NCI-H1417 (cell line): ENCODE measurements around the gene MAP4K4.

Experiments used
- DNase-seq, 3 experiments: peaks; one replicate each; lab custom pipeline; 2025; lab: John Stamatoyannopoulos, UW

Gene MAP4K4

DNA sequence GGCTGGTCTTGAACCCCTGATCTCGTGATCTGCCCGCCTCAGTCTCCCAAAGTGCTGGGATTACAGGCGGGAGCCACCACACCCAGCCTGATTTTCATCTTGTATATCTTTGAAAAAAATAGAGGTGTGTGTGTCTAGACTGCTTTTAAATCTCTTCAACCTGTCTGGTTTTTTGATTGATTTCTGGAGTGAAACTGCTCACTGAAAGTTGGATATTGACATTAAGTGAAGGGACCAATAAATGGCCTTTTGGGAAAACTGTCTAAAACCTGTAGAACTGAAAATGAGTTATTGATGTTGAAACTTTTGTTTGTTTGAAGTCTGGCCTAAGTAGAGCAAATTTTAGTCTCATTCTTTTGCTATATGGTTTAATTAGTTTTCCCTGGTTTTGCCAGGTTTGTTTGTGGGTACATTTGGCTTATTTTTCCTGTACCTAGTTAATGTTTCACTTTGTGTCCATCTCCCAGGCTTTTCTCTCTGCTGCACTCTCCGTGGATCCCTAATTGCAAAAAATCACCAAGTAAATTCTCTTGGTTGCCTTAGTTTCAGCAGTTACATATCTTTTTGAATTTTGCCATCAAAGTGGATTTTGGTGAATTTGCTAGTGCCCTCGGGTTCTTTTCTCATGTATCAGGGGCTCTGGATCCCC is 144.3 kb downstream of the MAP4K4 start:
- no peak for DNase-seq

DNA sequence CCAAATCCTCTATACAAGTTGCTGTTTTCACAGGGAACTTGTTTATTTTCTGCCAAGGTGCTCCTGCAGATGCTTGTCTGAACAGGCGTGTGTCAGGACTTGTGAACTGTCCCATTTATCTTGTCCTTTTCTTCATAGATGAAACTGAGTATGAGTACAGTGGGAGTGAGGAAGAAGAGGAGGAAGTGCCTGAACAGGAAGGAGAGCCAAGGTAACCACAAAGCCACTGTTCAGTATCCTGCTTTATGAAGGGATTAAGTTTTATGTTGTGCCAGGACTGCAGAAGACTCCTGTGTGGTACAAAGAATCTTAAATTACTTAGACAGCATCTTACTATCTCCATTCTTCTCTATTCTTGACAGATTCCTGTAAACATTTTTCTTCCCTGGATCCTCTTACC is 145.0 kb downstream of the MAP4K4 start:
- DNase-seq: no peak

GRCh38 chr2:101843048-101843447 is 145.5 kb downstream of the MAP4K4 start:
- no peak for DNase-seq

DNA sequence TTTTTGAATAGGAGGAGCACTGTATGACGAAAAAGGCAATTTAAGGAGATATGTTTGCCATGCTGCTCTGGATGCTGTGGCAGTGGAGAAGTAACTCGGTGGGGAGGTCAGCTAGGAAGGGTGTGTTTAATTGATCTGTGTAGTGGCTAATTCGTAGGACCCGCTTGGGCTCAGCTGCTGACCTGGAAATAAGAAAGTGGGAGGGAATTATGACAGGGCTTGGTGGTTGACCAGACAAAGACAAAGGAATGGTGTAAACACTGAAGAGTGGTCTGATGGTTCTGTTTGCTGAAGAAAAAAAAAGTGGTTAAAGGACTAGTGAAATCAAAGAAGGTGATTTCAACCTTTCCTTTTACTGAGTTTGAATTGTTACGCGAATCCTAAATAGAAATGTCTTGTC is 146.0 kb downstream of the MAP4K4 start:
- DNase-seq: no peak

- DNase-seq: no peak
Observed at GRCh38 chr2:101844055-101844635, 146.6 kb downstream of the MAP4K4 start.

- DNase-seq: no peak
Observed at GRCh38 chr2:101846973-101847372, 149.5 kb downstream of the MAP4K4 start.

DNA sequence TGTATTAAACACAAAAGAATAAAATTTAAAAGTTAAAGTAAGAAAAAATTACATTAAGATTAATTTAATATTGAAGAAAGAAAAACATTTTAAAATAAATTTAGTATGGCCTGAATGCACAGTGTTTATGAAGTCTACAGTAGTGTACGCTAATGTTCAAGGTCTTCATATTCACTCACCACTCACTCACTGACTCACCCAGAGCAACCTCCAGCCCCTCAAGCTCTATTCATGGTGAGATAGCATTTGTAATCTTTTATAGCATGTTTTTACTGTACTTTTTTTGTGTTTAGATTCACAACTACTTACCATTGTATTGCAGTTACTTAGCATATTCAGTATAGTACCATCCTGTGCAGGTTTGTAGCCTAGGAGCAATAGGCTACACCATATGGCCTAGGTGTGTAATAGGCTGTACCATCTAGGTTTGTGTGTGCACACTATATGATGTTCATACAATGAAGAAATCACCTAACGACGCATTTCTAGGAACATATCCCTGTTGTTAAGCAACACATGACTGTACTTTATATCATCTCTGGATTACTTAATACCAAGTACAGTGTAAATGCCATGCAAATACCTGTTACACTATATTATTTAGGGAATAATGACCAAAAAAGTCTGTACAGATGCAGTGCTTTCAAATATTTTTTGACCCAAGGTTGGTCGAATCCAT is 150.3 kb downstream of the MAP4K4 start:
- no peak for DNase-seq

DNA sequence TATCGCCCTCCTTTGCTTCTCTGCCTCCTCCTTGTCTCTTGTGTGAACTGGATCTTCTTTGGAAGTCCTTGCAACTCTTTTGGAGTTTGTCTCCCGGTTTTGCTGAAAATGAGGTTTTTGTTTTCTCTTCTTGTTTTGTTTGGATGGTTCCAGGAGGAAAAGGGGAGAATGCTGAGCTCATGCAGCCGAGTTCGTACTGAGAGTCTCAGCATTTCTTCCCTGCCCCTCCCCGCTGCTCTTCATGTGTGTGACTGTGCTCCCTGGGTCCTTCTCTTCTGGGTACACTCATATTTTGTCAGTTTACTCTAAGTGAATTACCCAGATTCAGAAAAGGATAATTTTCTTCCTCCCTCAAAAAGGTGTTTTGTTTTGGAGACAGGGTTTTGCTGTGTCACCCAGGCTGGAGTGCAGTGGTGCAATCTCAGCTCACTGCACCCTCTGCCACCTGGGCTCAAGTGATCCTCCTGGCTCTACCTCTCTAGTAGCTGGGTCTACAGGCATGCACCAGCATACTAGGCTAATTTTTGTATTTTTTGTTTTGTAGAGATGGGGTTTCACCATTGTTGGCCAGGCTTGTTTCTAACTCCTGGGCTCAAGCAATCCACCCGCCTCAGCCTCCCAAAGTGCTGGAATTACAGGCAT is 151.4 kb downstream of the MAP4K4 start:
- DNase-seq: no peak

- DNase-seq: no peak
Observed at GRCh38 chr2:101850450-101850849, 152.9 kb downstream of the MAP4K4 start.

DNA sequence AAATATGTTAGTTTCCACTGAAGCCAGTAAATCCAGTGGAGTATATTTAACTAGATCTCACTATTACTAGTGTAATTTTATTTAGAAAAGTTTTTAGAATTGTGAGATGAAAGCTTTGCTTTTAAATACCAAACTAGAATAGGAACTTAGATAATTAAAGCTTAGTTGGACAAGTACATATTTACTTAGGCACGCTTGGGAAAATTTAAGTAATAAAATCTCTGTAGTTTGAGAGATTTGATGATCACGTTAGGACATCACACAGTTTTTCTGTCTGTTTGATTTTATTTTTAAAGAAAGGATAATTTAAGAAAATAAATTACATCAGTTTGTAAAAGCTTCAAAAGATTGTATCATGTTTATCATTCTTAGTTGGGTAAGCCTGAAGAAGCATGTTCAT is 153.5 kb downstream of the MAP4K4 start:
- DNase-seq: no peak

GRCh38 chr2:101852824-101853223 is 155.3 kb downstream of the MAP4K4 start:
- DNase-seq: no peak

DNA sequence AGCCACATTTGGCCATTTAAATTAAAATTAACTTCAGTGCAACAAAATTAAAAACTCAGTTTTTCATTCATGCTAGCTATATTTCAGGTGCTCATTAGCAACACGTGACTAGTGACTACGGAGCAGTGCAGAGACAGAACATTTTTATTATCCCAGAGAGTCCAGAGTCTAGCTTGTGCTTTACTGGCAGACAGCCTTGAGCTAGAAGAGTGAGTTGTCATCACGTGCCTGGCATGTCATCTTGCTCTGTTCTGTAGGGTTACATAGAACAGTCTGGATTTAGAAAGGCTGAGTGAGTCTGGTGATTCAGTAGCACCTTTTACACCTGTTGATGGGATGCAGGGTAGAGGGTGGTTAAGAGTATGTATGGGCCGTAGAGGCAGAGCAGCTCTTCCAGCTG is 157.4 kb downstream of the MAP4K4 start:
- DNase-seq: no peak

DNA sequence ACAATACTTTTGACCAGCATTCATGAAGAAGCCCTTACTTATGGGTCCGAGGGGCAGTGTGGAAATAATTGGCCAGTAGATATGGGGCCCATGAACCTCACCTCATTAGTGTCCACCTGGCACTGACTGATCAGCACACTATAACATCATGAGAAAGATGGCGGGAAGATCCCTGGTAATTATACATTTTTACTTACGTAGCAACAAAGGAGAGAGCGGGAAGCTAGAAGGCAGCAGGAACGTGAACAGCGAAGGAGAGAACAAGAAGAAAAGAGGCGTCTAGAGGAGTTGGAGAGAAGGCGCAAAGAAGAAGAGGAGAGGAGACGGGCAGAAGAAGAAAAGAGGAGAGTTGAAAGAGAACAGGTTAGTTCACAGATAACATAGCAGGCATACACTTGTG is 158.3 kb downstream of the MAP4K4 start:
- DNase-seq: no peak

GRCh38 chr2:101858246-101858645 is 160.7 kb downstream of the MAP4K4 start:
- no peak for DNase-seq

GRCh38 chr2:101858910-101859309 is 161.4 kb downstream of the MAP4K4 start:
- DNase-seq: no peak

DNA sequence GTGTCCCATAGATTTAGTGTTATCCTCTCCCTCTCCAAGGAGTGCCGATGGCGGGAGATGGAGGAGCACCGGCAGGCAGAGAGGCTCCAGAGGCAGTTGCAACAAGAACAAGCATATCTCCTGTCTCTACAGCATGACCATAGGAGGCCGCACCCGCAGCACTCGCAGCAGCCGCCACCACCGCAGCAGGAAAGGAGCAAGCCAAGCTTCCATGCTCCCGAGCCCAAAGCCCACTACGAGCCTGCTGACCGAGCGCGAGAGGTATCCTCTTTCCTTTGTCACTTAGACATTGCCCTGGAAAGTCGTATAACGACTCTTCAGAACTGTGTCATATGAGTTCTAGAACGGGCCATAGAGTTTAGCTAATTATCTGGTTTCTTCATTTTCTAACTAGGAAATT is 162.1 kb downstream of the MAP4K4 start:
- no peak for DNase-seq

- no peak for DNase-seq
Observed at GRCh38 chr2:101860157-101860556, 162.7 kb downstream of the MAP4K4 start.

DNA sequence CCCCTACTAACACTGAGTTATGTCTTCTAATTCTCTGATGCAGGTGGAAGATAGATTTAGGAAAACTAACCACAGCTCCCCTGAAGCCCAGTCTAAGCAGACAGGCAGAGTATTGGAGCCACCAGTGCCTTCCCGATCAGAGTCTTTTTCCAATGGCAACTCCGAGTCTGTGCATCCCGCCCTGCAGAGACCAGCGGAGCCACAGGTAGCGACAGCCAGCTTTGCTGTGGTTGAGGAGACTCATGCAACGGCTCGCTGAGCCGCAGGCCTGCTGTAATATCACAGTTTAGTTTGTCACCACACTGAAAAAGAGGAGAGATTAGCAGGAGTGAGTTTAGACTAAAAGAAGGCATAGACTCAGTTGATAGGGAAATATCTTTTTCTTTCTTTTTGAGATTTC is 163.3 kb downstream of the MAP4K4 start:
- no peak for DNase-seq

- DNase-seq: no peak
Observed at GRCh38 chr2:101861382-101861781, 163.9 kb downstream of the MAP4K4 start.

DNA sequence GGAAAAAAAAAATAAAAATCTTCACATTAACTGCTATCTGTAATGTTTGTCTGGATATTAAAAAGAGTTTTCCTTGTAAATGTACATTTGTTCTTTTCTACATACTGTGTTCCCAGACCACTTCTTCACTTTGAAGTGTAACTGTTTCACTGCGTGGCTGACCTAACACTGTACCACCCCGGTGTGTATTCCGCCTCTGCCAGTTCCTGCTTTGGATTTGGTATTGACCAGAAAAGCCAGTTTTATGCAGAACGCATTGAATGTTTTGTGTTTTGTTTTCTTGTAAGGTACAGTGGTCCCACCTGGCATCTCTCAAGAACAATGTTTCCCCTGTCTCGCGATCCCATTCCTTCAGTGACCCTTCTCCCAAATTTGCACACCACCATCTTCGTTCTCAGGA is 166.0 kb downstream of the MAP4K4 start:
- no peak for DNase-seq

DNA sequence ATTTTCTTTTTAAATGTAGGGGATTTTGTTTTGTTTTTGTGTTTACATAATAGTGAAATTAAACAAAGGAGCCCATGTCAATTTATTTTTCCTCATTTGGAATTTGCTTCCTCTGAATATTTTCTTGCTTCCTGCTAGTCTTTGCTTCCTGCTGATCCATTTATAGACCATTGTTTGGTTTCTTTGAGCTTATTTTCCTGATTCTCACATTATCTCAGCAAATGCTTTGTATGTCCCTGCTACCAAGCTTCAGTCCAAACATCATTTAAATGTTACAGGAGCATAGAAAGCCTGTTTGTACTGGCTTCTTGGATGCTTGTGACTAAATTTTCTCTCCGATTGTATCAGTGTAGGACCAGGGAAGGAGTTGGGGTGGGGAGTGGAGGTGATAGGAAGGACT is 166.9 kb downstream of the MAP4K4 start:
- no peak for DNase-seq

DNA sequence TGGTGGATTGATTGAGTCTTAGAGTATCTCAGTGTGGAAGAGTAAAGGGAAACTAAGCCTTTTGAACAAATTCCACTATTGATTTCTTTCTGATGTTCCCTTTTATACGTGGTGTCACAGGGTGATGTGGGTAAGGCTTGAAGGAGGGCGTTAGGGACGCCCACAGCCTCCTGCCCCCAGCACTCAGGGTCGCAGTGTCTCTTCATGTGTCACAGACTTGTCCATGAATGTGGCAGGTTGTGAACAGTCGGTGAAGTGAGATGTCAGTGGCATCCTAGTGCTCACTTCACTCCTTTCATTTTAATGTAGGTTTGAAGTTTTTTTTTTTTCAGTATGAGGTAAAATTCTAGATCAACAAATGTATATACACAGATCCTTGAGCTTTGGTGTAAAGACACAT is 171.0 kb downstream of the MAP4K4 start:
- no peak for DNase-seq

GRCh38 chr2:101869527-101869926 is 172.0 kb downstream of the MAP4K4 start:
- no peak for DNase-seq
